HG03442 (cell line): ENCODE measurements around the gene TMED10.
"Not testable (repeated sequence)": the region's sequence is repeated elsewhere in the genome, so short reads cannot be mapped to it uniquely, and the experiment has no call there.

Experiments
- ATAC-seq: cut with Tn5 transposase; IDR thresholded peaks from one replicate; pipeline ENCODE4 v1.9.1; 2021; ENCODE audit warnings: mild to moderate bottlenecking, moderate library complexity; ENCODE audit not compliant: unreplicated experiment

Gene TMED10

GRCh38 chr14:75162631-75163030 lies 13.8 kb downstream of the TMED10 start:
- ATAC-seq: no peak

DNA sequence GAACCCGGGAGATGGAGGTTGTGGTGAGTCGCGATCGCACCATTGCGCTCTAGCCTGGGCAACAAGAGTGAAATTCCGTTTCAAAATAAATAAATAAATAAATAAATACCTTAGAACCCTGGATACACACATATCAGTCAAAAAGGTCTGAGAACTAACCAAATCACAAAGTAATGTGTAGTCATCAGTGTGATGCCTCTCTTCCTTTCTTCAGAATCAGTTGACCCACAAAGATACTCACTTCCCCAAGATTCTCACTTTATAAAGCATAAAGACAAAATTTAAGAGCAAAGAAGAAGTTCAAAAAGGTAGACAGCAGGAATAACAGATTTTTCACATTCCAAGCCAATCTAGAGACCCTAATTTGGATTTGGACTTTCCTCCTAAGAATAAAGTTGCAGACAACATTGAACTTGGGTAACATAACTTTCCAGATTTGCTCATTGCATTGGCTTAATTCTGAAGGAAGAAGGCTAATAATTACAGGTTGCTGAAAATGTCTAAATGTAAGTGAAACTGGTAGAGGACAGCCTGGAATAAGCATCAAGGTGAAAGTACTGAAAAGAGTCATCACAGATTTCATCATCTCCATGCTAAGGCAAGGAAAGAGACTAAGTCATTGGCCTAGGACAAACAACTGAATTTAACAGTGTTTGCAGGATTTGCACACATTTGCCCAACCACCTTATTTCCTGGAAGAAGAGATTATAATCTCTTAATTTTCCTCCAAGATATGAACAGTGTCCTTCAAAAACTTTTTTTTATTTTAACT lies 17.4 kb downstream of the TMED10 start:
- no peak for ATAC-seq

DNA sequence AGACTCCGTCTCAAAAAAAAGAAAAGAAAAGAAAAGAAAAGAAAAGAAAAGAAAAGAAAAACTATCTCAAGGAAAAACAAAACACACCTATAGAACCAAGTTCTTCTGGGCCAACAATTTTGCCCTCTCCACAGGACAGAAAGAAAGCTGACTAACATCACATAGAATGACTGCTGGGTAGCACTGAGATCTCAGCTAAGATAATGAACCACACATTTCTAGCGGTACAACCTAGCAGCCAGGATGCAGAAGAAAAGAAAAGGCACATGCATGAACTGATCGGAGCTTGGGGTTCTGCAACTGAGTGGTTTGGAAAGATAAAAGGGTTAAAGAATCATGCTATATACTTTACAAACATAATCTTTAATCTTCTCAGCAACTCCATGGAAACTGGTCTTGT lies 19.5 kb downstream of the TMED10 start:
- no peak for ATAC-seq

DNA sequence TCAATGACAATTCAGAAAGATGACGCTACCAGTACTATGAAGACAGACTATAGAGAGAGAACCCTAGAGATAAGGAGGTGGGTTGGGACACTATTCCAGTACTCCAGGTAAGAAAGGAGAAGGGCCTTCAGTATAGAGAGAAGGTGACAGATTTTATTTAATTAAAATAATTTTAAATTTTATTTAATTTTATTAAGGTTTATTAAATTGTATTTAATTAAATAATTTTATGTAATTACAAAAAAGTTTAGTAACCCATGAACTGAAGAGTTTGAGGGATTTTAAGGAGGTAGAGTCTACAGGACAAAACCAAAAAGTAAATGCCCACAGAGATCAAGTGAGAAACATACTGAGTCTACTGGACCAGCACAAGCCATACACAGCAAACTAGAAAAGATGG lies 20.3 kb downstream of the TMED10 start:
- ATAC-seq: no peak

GRCh38 chr14:75155169-75155568 lies 21.2 kb downstream of the TMED10 start:
- ATAC-seq: no peak

DNA sequence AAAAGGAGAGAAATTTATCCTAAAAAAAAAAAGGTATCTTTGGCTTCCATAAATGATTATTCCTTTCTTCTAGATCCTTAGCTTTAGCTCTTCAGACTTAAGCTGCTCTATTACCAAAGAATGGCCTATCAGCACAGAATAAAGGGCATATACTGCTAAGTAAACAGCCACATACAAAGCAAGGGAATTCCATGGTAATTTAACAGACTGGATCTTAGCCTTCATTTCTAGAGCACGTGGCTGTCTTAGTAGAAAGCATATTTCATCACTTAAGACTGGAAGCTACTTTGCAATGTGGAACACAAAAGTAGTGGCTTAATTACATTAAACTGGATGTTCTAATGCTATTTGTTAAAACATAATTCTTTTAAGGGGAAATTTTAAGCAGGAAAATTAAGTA lies 23.1 kb downstream of the TMED10 start:
- ATAC-seq: no peak

DNA sequence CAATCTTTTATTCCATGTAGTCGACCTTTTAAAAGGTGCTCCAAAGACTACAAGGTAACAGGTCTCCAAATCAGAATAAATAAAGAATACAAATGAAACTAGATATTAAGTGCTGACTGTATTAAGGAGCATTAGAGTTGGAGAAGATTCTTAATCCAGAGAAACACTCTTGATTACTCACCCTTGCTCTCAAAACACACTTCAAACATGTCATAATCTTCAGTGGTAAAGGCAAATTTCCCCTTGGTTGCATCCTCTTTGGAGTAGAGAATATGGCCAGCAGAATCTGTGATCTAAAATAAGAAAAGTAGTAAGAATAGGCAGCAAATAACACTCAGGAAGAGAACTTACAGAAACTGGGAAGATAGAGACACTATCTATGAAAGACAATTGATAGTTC lies 24.6 kb downstream of the TMED10 start:
- no peak for ATAC-seq

DNA sequence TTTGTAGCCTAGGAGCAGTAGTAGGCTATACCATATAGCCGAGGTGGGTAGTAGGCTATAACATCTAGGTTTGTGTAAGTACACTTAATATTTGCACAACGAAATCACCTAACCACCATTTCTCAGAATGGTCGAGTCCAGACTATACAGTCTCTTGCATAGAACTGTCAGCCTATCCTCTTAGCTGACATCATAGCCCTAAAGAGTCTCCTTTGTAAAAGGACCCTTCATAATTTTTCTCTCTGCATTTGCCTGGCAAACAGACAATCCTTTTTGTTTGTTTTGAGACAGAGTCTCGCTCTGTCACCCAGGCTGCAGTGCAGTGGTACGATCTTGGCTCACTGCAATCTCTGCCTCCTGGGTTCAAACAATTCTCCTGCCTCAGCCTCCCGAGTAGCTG lies 25.8 kb downstream of the TMED10 start:
- ATAC-seq: not testable (repeated sequence)

- ATAC-seq: no peak
These were observed 26.3 kb downstream of the TMED10 start for GRCh38 chr14:75150150-75150549.

DNA sequence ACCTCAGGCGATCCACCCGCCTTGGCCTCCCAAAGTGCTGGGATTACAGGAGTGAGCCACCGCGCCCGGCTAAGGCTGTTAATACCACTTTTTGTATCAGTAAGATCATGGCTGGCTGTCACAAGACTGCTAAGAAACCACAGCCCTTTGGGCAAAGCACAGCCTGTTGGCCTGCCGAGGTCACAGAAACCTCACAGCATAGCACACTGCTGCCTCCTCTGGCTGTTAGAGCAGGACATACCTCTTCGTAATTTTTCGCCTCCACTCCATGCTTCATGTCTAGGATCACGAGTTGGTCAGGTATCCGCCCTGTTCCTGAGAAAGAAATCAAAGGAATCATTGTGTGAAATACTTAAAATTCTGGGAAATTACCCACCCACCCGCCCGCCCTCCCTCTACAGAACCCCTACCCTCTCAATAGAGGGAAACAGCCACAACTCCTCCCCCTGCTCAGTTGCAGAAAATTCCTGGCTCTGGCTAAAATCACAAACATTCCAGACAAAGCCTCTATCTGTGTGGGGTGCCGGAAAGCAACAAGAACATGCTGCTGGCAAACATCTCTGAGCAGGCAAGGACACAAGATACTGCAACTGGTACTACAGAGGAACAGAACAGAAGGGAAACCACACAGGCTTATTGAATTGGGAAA lies 28.9 kb downstream of the TMED10 start:
- ATAC-seq: no peak

DNA sequence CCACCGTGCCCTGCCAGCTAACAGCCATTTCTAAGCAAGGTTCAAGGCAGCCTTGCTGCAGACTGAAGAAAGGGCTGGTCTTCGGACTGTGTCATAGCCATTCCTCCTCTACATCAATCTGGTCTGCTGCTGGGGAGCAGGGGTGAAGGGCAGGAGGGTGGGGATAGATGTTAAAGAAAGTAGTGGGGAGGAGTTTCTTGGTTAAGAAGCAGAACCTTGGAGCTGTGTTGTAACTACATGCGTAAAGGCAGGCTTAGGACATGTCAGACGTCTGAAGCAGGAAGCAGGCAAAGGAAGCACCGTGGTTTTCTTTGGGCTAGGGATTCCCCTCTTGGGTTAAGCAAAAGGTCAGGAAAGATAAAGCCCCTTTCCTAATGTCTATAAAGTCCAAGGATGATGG lies 31.5 kb downstream of the TMED10 start:
- no peak for ATAC-seq

GRCh38 chr14:75143761-75144527 lies 32.5 kb downstream of the TMED10 start:
- no peak for ATAC-seq

DNA sequence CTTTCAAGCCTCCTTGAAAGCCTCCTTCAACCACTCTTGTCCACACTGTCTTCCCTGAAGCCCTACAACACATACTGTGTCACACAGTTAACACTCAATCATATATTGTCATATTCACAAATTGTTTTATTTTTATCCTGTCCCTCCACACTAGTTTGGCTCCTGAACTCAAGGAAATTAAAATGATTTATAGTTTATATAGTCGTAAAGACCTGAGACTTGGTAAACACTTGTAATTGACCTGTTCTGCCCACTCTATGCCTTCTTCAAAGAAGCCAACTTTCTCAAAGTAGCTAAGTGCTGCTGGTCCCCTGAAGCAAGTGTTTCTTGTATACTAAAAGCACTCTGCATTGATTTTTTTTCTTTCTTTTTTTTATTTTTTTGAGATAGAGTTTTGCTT lies 33.9 kb downstream of the TMED10 start:
- ATAC-seq: no peak

DNA sequence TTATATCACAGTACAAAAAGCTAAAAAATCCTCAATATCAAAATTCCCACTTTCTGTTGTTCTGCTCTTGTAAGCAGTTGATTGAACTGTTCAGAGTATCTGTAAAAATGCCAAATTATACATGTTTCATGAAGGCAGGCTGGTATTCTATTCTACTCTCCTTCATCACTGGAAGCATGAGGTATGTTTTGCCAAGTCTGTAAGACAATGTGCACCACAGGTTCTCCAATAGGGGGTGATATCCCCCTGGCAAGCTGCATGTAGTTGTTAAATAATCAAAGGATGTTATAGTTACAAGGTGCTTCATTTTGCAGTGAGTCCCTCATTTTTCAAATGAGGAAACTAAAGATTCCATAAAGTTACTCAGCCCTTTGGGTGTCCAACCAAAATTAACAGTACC lies 34.4 kb downstream of the TMED10 start:
- ATAC-seq: no peak

GRCh38 chr14:75141062-75141461 lies 35.4 kb downstream of the TMED10 start:
- no peak for ATAC-seq

DNA sequence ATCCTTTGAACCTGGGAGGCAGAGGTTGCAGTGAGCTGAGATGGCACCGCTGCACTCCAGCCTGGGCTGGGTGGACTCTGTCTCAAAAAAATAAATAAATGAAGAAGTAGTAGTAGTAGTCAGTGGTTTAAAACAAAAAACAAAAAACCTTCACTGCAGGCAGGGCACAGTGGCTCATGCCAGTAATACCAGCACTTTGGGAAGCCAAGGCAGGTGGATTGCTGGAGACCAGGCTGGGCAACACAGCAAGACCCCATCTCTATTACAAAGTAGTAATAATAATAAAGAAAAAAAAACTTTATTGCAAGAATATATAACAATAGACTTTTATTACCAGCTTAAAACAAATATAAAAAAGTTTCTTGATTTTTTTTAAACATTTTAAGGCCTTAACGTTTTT lies 35.8 kb downstream of the TMED10 start:
- no peak for ATAC-seq

DNA sequence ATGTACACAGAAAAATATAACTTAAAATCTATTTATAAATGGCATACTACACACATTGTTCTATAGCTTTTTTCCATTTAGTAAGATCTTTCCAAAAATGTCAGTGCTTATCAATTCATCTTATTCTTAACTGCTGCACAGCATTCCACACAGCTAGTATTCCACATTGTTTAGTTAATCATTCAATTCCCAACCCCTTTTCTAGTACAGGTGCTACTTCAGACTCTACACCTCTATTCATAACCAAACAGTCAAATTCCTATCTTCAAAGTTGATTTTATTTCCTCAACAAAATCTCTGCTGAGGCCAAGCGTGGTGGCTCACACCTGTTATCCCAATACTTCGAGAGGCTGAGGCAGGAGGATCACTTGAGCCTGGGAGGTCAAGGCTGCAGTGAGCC lies 37.2 kb downstream of the TMED10 start:
- ATAC-seq: no peak

GRCh38 chr14:75138492-75138891 lies 37.9 kb downstream of the TMED10 start:
- ATAC-seq: no peak

DNA sequence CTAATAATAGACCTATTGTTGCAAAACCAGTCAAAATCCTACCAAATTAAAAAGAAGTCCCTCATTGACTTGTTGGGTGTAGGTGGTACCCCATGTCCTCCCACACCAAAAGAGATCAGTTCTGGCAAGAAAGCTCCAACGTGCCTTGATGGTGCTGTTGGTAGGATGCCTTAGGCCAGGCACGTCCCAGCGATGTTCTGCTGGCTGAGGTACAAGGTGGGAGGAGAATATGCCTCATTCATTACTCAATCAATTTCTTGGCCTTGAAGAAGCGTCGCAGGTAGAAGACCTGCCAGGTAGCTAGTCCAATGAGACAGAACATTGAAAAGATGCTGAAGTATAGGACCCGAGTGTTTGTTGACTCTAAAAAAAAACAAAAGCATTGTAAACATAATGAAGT lies 41.8 kb downstream of the TMED10 start:
- no peak for ATAC-seq

- no peak for ATAC-seq
These were observed 42.8 kb downstream of the TMED10 start for GRCh38 chr14:75133597-75133996.

- no peak for ATAC-seq
These were observed 43.9 kb downstream of the TMED10 start for GRCh38 chr14:75132382-75133086.
